Endothelial cell of umbilical vein (primary cell): ENCODE data around the gene RPS24. TPM values are rescaled to one million over a fixed set of nuclear protein-coding genes. Genes with fewer than 3 reads are reported as not detected.
"Not testable (repeated sequence)": the region's sequence is repeated elsewhere in the genome, so short reads cannot be mapped to it uniquely, and the experiment has no call there.

Source experiments
- BruUV-seq: library from RNA; stranded (reverse); fragments of 400-500 nt; replicated peaks from 2 replicates; lab custom pipeline; 2021; lab: Mats Ljungman, UMichigan
- CTCF ChIA-PET: fragments of 300-600, 350-600 bp; sonication (Branson Sonifier 250); formaldehyde crosslinking; loops from one replicate; lab custom pipeline; 2021; ENCODE audit warnings: antibody characterized with exemption, inconsistent platforms; lab: Charles Lee
- POLR2A ChIA-PET: fragments of 300-600, 350-600 bp; sonication (Branson Sonifier 250); formaldehyde crosslinking; loops from one replicate; lab custom pipeline; 2021; ENCODE audit warnings: antibody characterized with exemption, inconsistent platforms; lab: Charles Lee
- DNase-seq: peaks from one replicate; pipeline ENCODE4 v3.0.0-alpha.2; 2011; ENCODE audit warnings: low read depth, low spot score
- FAIRE-seq: peaks from 2 replicates; lab custom pipeline; 2011; peaks lifted over from hg19 to GRCh38; lab: Jason Lieb, UNC
- H2AFZ ChIP-seq: 2 replicates; pipeline ENCODE4 v1.6.0; 2012; ENCODE audit warnings: low read depth, low read length, control low read depth, inconsistent platforms
- H3K27ac ChIP-seq: 2 replicates; pipeline ENCODE4 v1.5.1; 2011; ENCODE audit warnings: low read depth, mild to moderate bottlenecking, control low read depth, low read length, moderate library complexity; ENCODE audit not compliant: insufficient read depth
- H3K27me3 ChIP-seq, 2 experiments: 2 replicates each; pipeline versions ENCODE4 v1.6.0 to v1.6.1; 2011; ENCODE audit warnings: low read length in 2 of 2, mixed read lengths in 1 of 2; ENCODE audit not compliant: control insufficient read depth in 2 of 2, insufficient read depth in 2 of 2
- H3K36me3 ChIP-seq, 2 experiments: 2 replicates in 1 of 2; 3 replicates in 1 of 2; pipeline ENCODE4 v1.5.1; 2011; ENCODE audit warnings: low read length in 2 of 2, mild to moderate bottlenecking in 1 of 2, moderate library complexity in 1 of 2; ENCODE audit not compliant: control insufficient read depth in 2 of 2, insufficient read depth in 2 of 2; ENCODE audit errors: extremely low read depth in 1 of 2
- H3K4me1 ChIP-seq: 3 replicates; pipeline ENCODE4 v1.5.1; 2011; ENCODE audit warnings: mild to moderate bottlenecking, low read length; ENCODE audit not compliant: control insufficient read depth, insufficient read depth; ENCODE audit errors: extremely low read depth
- H3K4me2 ChIP-seq: 2 replicates; pipeline ENCODE4 v1.6.1; 2011; ENCODE audit warnings: low read length, control low read depth, mixed read lengths; ENCODE audit not compliant: insufficient read depth
- H3K4me3 ChIP-seq, 3 experiments: fragments of 200-600 bp in 1 of 3; sonication (generic), shearing (Covaris generic) in 1 of 3; replicated peaks in 1 of 3; 2 replicates each; pipeline ENCODE4 v1.5.1; 2011 to 2016; ENCODE audit warnings: control low read depth in 3 of 3, low read length in 3 of 3, mild to moderate bottlenecking in 2 of 3, inconsistent platforms in 1 of 3, low read depth in 1 of 3, moderate library complexity in 1 of 3; ENCODE audit not compliant: insufficient read depth in 1 of 3
- H3K79me2 ChIP-seq: 2 replicates; pipeline ENCODE4 v1.6.0; 2012; ENCODE audit warnings: low read length, inconsistent platforms; ENCODE audit not compliant: control insufficient read depth, insufficient read depth
- H3K9ac ChIP-seq: replicated peaks from 2 replicates; pipeline ENCODE3; 2011; ENCODE audit warnings: low read length, control low read depth; ENCODE audit not compliant: insufficient read depth; ENCODE audit errors: extremely low read depth
- H3K9me1 ChIP-seq: replicated peaks from 3 replicates; pipeline ENCODE4 v1.6.0; 2011; ENCODE audit warnings: mild to moderate bottlenecking, low read length; ENCODE audit not compliant: control insufficient read depth, insufficient read depth; ENCODE audit errors: extremely low read depth
- H3K9me3 ChIP-seq: replicated peaks from 2 replicates; pipeline ENCODE4 v1.5.1; 2012; ENCODE audit warnings: low read length, inconsistent platforms; ENCODE audit not compliant: control insufficient read depth, insufficient read depth
- H4K20me1 ChIP-seq: replicated peaks from 2 replicates; pipeline ENCODE3; 2011; ENCODE audit warnings: mild to moderate bottlenecking, low read length; ENCODE audit not compliant: control insufficient read depth, insufficient read depth; ENCODE audit errors: extremely low read depth
- EZH2 ChIP-seq: IDR thresholded peaks from 2 replicates; pipeline ENCODE4 v1.6.1; 2012; ENCODE audit warnings: borderline replicate concordance, low read depth, mild to moderate bottlenecking, moderate library complexity, low read length, inconsistent platforms; ENCODE audit not compliant: severe bottlenecking
- POLR2A ChIP-seq: IDR thresholded peaks from 2 replicates; pipeline ENCODE4 v1.6.1; 2012; ENCODE audit warnings: low read depth, mild to moderate bottlenecking, control low read depth, low read length
- dilution Hi-C: fragments of 300-500 bp; cut with MboI; formaldehyde crosslinking; loops from one replicate; pipeline ENCODE4 v1.15.0; 2019; ENCODE audit warnings: low sequenced_read_pairs; ENCODE audit not compliant: extremely low pct_ligation_motif_present
- intact Hi-C: fragments of 100-400 bp; cut with micrococcal nuclease; formaldehyde crosslinking; loops from one replicate; pipeline ENCODE4 v1.10.0; 2022
- polyA plus RNA-seq, 4 experiments: library from polyadenylated mRNA; depleted of rRNA in 3 of 4; stranded (reverse) in 3 of 4; unstranded in 1 of 4; fragments of >200 nt; gene quantifications; 2 replicates each; pipeline versions ENCODE4 v1.2.1 to v1.2.3, GENCODE V29; 2011 to 2012; ENCODE audit warnings: missing spikeins in 1 of 4
- total RNA-seq: library from RNA; stranded (reverse); gene quantifications from 2 replicates; pipeline ENCODE4 v1.2.3, GENCODE V29; 2021

The RPS24 gene
- total and polyA plus RNA-seq, 2 donors (not counting 3 experiments of a cell fraction or from before 2014, with no cell fraction given): 1,446 to 2,326 TPM

DNA sequence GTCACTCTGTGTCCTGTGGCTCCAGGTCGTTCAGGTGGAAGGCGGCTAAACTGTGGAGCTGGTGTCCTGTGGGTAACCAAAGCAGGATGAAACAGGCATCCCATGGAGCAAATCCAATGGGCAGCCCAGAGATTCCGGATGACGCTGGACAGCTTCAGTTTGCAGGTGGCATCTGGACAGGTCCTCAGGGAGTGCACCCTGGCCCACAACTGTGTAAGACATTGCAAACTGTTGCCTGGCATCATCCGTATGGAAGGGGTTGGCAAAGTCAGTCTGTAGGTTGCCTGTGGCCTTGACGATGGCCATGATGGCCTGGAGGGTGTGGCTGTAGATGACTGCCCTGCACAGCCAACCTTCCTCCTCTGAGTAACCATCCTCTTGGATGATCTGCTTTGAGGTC is 35.5 kb downstream of the RPS24 start:
- Histone ChIP-seq H2AFZ (no peak overlapping the region), H3K4me2 (no peak overlapping the region), H3K9ac (no peak overlapping the region), H3K79me2 (no peaks in the 10 kb centered on the region), H3K4me3 (no peak overlapping the region), H3K27ac (no peak overlapping the region), H3K9me3 (no peaks in the 10 kb centered on the region), H3K4me1 (no peaks in the 10 kb centered on the region), H3K36me3 (no peaks in the 10 kb centered on the region), H3K27me3 (no peaks in the 10 kb centered on the region), H3K9me1 (no peaks in the 10 kb centered on the region), H4K20me1 (no peaks in the 10 kb centered on the region)
- intact Hi-C loops (no loop called here), dilution Hi-C loops (no loop called here)
- no TSS peak for BruUV-seq
- DNase-seq: no peak
- POLR2A ChIA-PET: no interaction called here
- CTCF ChIA-PET: no interaction called here
- FAIRE-seq: no peak
- no peak for TF ChIP-seq EZH2
- TF ChIP-seq POLR2A: no peak

DNA sequence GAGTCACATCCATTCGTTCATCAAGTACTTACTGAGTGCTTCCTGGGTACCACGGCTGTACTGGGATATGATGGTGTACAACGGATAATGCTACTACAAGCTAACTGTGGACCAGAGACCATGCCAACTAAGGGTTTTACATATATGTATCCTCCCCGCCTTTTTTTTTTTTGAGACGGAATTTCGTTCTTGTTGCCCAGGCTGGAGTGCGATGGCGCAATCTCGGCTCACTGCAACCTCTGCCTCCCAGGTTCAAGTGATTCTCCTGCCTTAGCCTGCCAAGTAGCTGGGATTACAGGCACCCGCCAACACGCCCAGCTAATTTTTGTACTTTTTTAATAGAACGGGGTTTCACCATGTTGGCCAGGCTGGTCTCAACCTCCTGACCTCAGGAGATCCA is 36.4 kb downstream of the RPS24 start:
- FAIRE-seq, H2AFZ ChIP-seq, H3K4me2 ChIP-seq, DNase-seq, H3K4me3 ChIP-seq, H4K20me1 ChIP-seq, CTCF ChIA-PET, POLR2A ChIA-PET, H3K9me3 ChIP-seq, H3K27ac ChIP-seq, H3K36me3 ChIP-seq, H3K9ac ChIP-seq, H3K27me3 ChIP-seq, BruUV-seq, dilution Hi-C loops, H3K79me2 ChIP-seq, intact Hi-C loops, H3K9me1 ChIP-seq, H3K4me1 ChIP-seq: not testable (repeated sequence)
